ENCODE results near the gene COL5A3. TPM values are rescaled to one million over a fixed set of nuclear protein-coding genes. Genes with fewer than 3 reads are reported as not detected.

Gene COL5A3
- total RNA-seq, 2 experiments from 2014 or later, result 4.4 to 5.2 TPM

DNA sequence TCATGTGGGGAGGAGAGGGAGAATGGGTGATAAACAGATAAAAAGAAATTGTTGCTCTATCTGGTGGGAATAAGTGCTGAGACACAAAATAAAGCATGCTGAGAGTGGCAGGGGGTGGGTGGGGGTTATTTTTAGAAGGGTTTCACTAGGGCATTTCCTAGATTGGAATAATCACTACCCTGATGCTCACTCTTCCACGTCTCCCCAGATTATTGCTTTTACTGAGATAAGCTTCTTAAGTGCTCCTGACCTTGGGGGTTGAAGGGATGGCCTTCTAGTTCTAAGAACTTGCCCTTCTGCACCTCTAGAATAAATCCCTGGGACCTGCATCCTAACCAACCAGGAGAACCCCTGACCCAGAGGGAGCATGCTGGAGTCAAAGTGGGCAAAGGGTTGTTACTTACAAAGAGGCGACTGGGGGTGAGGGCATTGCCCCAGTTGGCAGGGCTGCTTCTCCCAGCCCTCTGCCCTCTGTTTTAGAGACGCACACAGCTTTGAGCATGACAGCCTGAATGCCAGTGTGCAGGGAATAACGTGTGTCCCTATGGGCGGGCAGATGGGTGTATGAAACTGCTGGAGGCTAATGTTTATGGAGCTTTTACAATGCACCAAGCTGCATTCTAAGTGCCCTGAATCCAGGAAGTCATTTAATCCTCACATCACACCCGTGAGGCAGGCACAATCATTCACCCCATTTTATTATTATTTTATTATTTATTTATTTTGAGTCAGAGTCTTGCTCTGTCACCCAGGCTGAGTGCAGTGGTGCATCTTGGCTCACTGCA lies 3.7 kb upstream of the COL5A3 start:
- POLR2A ChIA-PET, result no interaction called here
- Mint-ChIP-seq H3K27me3 (peaks cover 46% of the 10 kb centered on the region), H3K4me1 (ENCODE audit: low read depth) (peaks cover 7% of the 10 kb centered on the region), H3K36me3 (ENCODE audit: low read depth) (no peaks in the 10 kb centered on the region), H3K4me3 (no peak overlapping the region), H3K9me3 (no peaks in the 10 kb centered on the region), H3K27ac (no peak overlapping the region)
- DNase-seq, result no peak
- CTCF ChIA-PET, result interaction anchor here (1.0 kb wide), 1 partner anchor 14 kb away, joined by 3 read pairs; no protein-coding TSS in a partner anchor
- TF ChIP-seq, protein P1, sequence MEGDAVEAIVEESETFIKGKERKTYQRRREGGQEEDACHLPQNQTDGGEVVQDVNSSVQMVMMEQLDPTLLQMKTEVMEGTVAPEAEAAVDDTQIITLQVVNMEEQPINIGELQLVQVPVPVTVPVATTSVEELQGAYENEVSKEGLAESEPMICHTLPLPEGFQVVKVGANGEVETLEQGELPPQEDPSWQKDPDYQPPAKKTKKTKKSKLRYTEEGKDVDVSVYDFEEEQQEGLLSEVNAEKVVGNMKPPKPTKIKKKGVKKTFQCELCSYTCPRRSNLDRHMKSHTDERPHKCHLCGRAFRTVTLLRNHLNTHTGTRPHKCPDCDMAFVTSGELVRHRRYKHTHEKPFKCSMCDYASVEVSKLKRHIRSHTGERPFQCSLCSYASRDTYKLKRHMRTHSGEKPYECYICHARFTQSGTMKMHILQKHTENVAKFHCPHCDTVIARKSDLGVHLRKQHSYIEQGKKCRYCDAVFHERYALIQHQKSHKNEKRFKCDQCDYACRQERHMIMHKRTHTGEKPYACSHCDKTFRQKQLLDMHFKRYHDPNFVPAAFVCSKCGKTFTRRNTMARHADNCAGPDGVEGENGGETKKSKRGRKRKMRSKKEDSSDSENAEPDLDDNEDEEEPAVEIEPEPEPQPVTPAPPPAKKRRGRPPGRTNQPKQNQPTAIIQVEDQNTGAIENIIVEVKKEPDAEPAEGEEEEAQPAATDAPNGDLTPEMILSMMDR (IDR thresholded peaks at IDR 0.05), result no peak
- ATAC-seq (ENCODE audit: poor library complexity), result no peak
- Histone ChIP-seq H3K4me3 (ENCODE audit: low read length) (no peak overlapping the region), H3K36me3 (ENCODE audit: insufficient read depth, low read length) (no peaks in the 10 kb centered on the region), H3K9me3 (ENCODE audit: control insufficient read depth in 1 of 2, insufficient read depth in 1 of 2, low read length in 2 of 2) (peaks cover 0 to 15% of the 10 kb centered on the region in 2 experiments), H3K4me1 (ENCODE audit: insufficient read depth, low read length) (peaks cover 12% of the 10 kb centered on the region), H3K27me3 (ENCODE audit: control insufficient read depth in 1 of 2, insufficient read depth in 2 of 2, low read length in 2 of 2) (peaks cover 28 to 37% of the 10 kb centered on the region in 2 experiments), H3K27ac (ENCODE audit: low read depth in 1 of 2, low read length in 2 of 2) (no peak overlapping the region)
- intact Hi-C loops (cut with DNase I, micrococcal nuclease), result no loop called here

DNA sequence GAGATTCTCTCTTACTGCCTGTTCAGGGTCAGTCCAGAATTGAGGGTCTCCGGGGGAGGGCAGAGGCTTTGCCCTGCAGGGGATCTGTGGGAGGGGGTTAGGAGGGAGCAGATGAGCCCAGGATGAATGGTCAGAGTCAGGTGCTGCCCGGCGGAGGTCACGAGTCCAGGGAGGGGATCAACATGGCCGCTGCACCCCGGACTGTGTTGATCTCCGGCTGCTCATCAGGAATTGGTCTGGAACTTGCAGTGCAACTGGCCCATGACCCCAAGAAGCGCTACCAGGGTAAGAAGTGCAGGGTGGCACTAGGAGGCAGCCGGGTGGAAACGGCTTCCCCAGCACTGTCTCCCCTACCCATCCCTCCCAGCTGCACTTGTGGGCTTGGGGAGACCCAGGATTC lies 3.0 kb upstream of the COL5A3 start, which contains the start of gene RDH8:
Gene RDH8, plus strand, starts transcription at position 168 of the 400 bp plus-strand sequence. Its CDS starts 15 bp downstream, at position 183.
- ChIA-PET CTCF (interaction anchor here (1.0 kb wide), 1 partner anchor 13 kb away, joined by 3 read pairs; no protein-coding TSS in a partner anchor), POLR2A (no interaction called here)
- peaks cover 53% of the 10 kb centered on the region for H3K27me3 Mint-ChIP-seq
- ATAC-seq (ENCODE audit: poor library complexity) (no peak), DNase-seq (no peak)
- H3K4me3 Mint-ChIP-seq, result no peak within 1 kb of the TSS
- H3K4me1 Mint-ChIP-seq (ENCODE audit: low read depth), result peaks cover 11% of the 10 kb centered on the region
- peaks cover 19% of the 10 kb centered on the region for H3K4me1 ChIP-seq (ENCODE audit: insufficient read depth, low read length)
- no peak within 1 kb of the TSS for H3K4me3 ChIP-seq (ENCODE audit: low read length)
- intact Hi-C loops (cut with DNase I, micrococcal nuclease), result no loop called here
- peaks cover 35 to 44% of the 10 kb centered on the region in 2 experiments for H3K27me3 ChIP-seq (ENCODE audit: control insufficient read depth in 1 of 2, insufficient read depth in 2 of 2, low read length in 2 of 2)
- peaks cover 0 to 15% of the 10 kb centered on the region in 2 experiments for H3K9me3 ChIP-seq (ENCODE audit: control insufficient read depth in 1 of 2, insufficient read depth in 1 of 2, low read length in 2 of 2)
- TF ChIP-seq, protein P1 (IDR thresholded peaks at IDR 0.05), result no peak
- no peaks in the 10 kb centered on the region for H3K9me3 Mint-ChIP-seq
- H3K36me3 Mint-ChIP-seq (ENCODE audit: low read depth), result no peaks in the 10 kb centered on the region
- no peaks in the 10 kb centered on the region for H3K36me3 ChIP-seq (ENCODE audit: insufficient read depth, low read length)
- no peak within 1 kb of the TSS for H3K27ac Mint-ChIP-seq
- no peak within 1 kb of the TSS for H3K27ac ChIP-seq (ENCODE audit: low read depth in 1 of 2, low read length in 2 of 2)

GRCh38 chr19:10011974-10012373 lies 1.7 kb upstream of the COL5A3 start:
- peaks cover 64% of the 10 kb centered on the region for H3K27me3 Mint-ChIP-seq
- DNase-seq, result no peak

More at GRCh38 chr19:10011974-10012373, 1.7 kb upstream of the COL5A3 start:
- peaks cover 44 to 57% of the 10 kb centered on the region in 2 experiments for H3K27me3 ChIP-seq (ENCODE audit: control insufficient read depth in 1 of 2, insufficient read depth in 2 of 2, low read length in 2 of 2)
- no peaks in the 10 kb centered on the region for H3K36me3 Mint-ChIP-seq (ENCODE audit: low read depth)
- TF ChIP-seq, protein P1 (IDR thresholded peaks at IDR 0.05), result no peak
- no peaks in the 10 kb centered on the region for H3K9me3 Mint-ChIP-seq
- H3K27ac Mint-ChIP-seq, result no peak overlapping the region
- no peak for ATAC-seq (ENCODE audit: poor library complexity)
- H3K9me3 ChIP-seq (ENCODE audit: control insufficient read depth in 1 of 2, insufficient read depth in 1 of 2, low read length in 2 of 2), result peaks cover 0 to 20% of the 10 kb centered on the region in 2 experiments
- H3K27ac ChIP-seq (ENCODE audit: low read depth in 1 of 2, low read length in 2 of 2), result no peak overlapping the region
- no peaks in the 10 kb centered on the region for H3K36me3 ChIP-seq (ENCODE audit: insufficient read depth, low read length)
- POLR2A ChIA-PET, result no interaction called here
- intact Hi-C loops (cut with DNase I, micrococcal nuclease), result no loop called here
- H3K4me1 ChIP-seq (ENCODE audit: insufficient read depth, low read length), result peaks cover 32% of the 10 kb centered on the region
- no peak overlapping the region for H3K4me3 ChIP-seq (ENCODE audit: low read length)
- H3K4me3 Mint-ChIP-seq, result no peak overlapping the region
- CTCF ChIA-PET, result no interaction called here
- H3K4me1 Mint-ChIP-seq (ENCODE audit: low read depth), result peaks cover 11% of the 10 kb centered on the region

Measured in CD4-positive, alpha-beta T cell (primary cell).